GM21529 (cell line): Measurements from ENCODE around the gene FADS1.

Source experiments
- ATAC-seq: cut with Tn5 transposase; IDR thresholded peaks from one replicate; pipeline ENCODE4 v1.9.1; 2021; ENCODE audit not compliant: unreplicated experiment

The FADS1 gene

DNA sequence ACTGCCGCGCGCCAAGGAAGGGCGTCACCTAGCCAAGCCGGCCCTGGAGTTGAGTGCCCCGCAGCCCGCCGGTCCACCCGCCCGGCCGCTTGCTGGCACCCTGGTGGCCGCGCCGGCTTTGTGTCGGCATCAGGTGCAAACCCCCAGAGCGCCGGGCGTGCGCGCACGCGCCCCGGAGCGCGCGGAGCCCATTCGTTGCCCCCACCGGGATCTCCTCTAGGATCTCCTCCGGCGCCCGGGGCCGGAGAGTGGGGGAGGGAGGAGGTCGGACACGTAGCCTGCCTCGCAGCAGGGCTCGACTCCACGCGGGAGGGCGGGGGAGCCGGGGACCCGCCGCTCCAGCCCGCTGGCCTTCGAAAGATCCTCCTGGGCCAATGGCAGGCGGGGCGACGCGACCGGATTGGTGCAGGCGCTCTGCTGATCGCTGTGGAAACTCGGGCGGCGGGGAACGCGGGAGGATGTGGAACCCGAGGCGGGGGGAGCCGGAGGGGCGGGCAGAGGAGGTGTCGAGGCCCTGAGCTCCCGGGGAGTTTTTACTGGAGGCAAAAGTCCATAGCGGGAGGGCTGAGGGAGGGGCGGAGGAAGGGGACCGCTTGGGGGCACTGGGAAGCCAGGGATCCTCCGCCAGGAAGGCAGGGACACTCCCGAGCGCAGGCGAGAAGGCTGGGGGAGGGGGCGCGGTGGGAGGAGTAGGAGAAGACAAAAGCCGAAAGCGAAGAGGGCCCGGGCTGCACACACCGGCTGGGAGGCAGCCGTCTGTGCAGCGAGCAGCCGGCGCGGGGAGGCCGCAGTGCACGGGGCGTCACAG, 11.0 kb upstream of the FADS1 start, which contains the start of gene FADS2:
TSS of gene FADS2 (plus strand) at position 730 of the 808 bp plus-strand sequence. CDS start 91 bp downstream, outside the sequence.
- ATAC-seq: peak; percentile 78

DNA sequence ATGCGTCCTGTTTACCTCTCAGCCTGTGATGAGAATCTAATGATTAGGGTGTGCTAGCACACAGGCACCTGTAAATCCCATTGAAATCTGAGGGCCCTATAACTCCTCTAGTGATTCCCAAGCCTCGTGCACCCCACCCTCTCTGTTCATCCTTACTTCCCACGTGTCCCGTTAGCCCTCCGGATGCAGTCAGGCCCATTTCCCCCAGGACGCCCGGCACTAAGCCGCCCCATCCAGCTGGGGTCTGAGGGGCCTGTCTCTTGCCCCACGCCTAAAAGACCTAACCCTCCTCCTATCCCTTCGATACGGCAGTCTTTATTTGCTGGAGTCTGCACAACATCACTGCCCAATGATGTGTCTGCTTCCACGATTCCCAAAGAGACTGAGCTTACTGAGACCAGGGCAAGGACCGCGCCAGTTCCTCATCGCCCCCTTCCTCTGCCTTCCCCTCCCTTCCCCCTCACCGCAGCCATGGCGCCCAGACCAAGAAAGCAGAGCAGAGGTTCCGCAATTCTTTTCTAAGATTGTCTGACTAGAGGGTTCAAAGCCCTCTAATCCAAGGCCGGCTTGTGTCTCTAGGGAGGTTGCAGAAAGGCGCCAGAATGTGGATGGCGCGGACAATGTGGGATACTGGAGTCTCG, 10.2 kb upstream of the FADS1 start:
- peak; percentile 6 for ATAC-seq

DNA sequence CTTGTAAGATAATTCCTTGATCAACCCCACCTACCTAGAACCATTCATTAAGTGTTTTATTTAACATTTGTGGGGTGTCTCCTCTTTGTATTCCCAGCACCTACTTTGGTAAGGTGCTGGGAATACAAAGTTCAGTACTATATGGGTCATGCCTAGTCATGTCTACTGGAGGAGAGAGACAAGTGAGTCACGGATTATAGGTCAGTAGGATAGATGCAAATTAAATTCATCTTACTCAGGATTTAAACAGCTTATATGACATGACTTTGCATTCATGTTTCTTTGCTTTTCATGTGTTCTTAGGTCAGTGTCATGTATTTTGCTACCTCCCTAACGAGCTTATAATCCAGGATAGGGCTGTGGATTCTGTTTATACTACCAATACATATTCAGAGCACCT, 3.4 kb upstream of the FADS1 start:
- no peak for ATAC-seq

DNA sequence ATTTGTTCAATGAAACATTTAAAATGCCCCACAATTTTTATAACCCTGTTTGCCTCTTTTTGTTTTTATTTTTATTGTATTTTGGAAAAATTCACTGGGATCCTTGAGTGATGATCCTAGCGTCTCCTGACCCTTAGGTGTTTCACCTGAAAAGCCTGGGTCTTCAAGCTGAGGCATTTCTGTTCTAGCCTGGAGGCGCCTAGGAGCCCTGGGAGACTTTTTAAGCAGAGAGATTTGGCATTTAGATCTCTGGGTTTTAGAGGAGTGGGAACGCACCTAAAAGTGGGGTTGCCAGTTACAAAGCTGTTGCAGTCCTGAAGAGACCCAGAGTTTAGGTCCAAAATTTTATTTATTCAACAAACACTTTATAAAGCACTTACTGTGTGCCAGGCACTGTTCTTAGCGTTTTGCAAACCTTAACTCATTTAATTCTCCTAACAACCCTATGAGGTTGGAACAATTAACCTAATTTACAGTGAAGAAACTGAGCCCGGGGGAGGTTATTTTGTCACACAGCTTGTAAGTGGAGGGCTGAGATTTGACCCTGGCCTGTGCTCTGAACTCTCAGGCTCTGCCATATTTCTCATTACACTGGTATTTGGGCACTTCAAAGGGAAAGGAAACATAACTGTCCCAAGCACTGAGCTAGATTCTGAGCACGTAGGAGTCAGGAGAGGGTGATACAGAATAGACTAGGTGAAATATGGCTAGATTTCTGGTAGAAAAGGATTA, 834 bp upstream of the FADS1 start:
- no peak for ATAC-seq

DNA sequence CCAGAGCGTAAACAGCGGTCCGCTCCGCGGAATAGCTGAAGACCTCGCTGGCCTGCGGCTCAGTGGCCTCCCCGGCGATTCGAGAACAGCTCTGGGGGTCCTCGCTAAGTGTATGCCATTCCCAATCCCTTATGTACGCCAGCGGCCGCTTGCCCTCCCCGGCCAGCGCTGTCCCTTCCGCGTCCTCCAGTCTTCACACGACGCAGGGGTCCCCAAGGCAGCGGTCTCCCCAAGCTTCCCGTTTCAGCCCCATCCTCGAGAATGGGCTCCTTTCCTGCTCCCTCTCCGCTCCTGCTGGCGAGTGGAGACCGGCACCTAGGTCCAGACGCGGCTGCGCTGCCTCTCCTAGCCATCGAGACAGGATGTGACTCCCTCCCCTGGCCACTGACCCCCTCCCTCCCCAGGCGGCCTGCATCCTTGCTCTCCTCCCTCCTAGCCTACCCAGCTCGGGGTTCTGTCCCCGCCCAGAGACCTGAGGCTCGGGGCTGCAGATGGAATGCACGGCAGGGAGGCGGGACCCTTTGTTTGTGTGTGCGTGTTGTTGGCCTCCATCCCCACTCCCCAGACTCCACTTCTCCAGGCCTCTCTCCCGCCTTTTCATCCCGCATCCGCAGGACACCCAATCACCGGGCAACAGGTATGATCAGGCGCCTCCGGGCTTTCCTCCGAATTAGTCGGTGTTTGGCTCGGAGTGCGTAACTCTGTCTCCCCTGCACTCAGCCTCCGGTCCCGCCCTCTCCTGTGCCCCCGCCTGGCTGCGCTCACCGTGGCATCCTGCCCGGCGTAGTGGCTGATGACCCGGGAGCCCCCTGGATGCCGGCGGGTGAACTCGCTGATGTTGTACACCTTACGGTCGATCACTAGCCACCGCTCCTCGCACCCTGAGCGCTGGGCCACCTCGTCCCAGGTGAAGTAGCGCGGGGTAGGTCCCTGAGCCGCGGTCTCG, 740 bp downstream of the FADS1 start:
- peak; percentile 42 for ATAC-seq

DNA sequence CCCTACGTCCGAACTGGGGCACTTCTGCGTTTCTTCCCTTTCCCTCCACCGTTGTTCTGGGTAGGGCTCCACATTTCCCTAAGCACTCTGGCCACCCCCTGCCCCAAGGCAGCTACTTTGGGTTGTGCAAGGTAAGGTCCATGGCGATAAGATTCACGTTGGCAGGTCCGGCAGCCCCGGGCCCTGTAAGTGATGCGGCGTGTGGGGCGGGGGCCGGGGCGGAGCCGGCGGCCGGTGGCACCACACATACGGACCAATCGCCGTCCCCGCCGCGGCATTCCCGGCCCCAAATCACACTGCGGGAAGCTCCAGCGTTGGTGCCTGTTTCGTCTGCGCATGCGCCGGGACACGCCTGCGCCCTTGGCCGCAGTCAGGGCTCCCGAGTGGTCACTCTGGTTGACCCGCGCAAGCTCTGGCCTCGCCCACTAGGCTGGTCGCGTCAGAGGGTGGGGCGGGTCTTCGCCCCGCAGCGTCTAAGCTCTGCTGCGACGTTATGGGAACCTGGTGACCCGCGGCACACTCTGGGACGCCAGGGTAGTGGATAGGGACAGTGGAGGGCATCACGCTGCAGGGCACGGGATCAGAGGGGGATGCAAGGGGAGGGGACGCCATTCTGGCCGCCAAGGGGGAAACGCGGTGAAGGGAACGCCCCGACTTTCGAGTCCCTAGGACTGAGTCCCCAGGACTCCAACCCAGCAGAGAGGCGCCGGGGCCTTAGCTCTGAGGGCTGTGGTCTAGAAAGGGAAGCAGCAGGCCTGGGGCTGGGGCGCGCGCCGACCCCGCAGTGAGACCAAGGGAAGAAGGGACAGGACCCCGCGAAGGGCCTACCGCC, 1.6 kb downstream of the FADS1 start:
- ATAC-seq: peak; percentile 59

DNA sequence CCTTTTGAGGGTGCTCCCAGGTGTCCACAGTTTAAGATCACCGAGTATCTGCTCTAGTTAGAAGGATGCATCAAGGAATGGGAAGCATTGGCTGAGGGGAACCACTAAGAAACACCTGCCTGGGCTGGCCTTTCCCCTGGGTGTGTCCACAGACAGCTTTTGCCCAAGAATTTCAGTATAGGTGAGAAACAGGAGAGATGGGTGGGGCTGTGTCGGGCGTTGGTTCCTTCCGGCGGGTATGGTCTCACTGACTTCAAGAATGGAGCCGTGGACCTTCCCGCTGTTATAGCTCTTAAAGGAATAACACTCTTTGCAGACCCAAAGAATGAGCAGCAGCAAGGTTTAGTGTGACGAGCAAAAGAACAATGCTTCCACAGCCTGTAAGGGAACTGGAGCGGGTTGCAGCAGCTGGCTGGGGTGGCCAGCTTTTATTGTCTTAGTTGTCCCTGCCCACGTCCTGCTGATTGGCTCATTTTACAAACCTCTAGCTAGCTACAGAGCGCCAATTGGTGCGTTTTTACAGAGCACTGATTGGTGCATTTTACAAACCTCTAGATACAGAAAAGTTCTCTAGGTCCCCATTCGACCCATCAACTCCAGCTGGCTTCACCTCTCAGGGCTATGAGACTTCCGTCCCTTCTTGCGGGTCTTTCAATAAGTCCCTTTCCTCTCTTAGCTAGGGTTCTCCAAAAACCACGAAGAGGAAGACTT, 2.4 kb downstream of the FADS1 start:
- ATAC-seq: no peak

DNA sequence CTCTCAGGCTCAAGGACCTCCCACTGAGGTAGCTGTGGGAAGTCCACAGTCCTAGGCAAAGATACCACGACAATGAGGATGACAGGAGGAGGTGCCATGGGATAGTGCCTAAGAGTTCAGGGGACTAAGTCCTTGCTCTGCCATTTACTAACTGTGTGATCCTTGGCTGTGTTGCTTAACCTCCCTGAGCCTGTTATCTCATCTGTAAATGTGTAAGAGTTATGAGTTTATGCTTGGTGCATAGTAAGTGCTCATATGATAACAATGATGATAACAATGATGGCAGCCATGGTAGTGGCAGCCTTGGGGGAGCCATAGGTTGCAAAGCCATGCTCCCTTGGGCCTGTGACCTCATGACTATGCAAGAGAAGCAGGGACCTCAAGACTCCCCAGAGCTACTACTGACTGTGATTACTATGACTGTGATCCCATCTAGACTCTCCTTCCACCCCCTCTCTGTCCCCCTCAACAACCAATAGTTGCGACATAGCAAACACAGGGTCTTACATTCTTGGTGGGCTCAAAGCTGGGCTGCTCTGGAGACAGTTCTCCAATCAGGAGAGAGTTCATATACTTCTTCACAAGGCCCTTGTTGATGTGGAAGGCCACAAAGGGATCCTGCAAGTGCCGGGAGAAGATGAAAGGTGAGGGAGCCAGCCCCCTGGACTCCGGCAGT, 3.9 kb downstream of the FADS1 start:
- no peak for ATAC-seq

DNA sequence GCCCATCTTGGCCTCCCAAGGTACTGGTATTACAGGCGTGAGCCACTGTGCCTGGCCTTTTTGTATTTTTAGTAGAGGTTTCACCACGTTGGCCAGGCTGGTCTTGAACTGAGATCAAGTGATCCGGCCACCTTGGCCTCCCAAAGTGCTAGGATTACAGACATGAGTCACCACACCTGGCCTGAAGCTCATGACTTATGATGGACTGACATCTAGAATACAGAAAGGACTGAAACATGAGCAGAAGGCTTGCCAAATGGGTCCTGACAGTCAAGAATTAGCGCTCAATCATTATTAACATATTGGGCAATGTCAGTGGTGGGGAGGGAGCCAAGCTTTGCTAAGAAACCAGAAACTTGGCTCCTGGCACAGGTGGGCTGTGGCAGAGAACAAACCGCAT, 5.0 kb downstream of the FADS1 start:
- no peak for ATAC-seq

DNA sequence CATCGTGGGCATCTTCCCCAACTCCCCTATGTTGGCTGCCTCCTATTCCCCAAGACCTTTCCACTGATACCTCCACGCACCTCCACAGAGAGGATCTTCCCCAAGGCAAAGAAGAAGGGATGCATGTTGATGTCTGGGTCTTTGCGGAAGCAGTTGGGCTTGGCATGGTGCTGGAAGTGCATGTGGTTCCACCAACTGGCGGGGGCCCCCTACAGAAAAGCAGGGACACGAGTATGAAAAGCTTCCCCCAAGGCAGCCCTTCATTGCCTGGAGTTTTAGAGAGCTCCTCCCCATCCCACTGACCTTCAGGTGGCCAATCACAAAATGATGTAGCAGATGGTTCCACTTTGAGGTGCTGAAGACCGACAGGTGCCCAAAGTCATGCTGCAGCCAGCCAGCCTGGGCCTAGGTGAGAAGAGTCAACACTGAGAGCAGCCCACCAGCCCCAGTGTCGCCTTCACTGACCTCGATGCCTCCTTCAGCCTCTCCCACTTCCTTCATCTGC, 6.1 kb downstream of the FADS1 start:
- ATAC-seq: no peak

DNA sequence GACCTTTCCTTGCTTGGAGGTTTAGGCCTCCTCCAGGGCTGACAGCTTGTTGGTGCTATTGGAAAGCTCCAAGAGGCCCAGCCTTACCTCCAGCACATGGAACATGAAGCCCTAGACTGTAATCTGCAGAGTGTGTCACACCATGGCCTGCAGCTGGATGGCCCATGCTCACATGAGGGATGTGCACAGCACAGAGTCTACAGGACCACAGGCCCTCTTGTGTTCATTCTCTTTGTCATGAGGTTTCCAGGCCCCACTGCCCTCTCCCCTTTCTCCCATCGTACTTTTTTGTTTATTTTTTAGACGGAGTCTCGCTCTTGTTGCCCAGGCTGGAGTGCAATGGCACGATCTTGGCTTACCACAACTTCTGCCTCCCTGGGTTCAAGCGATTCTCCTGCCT, 10.0 kb downstream of the FADS1 start:
- ATAC-seq: no peak

DNA sequence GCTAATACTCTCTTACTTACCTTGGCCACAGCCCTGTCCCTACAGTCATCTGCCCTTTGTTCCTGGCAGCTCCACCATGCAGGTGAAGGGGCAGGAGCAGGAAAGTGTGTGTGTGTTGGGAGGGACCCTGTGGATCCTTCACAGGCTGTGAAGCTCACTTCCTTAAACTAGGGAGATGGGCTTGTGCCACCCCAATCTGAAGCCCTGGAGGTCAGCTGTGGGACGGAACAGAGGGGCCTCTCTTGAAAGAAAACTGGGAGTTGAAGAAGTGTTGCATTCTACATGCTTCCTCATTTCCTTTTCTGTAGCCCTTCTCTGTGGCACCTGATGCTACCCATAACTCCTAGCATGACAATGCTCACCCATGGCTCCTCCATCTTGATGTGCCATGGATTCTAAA, 11.7 kb downstream of the FADS1 start:
- ATAC-seq: no peak

DNA sequence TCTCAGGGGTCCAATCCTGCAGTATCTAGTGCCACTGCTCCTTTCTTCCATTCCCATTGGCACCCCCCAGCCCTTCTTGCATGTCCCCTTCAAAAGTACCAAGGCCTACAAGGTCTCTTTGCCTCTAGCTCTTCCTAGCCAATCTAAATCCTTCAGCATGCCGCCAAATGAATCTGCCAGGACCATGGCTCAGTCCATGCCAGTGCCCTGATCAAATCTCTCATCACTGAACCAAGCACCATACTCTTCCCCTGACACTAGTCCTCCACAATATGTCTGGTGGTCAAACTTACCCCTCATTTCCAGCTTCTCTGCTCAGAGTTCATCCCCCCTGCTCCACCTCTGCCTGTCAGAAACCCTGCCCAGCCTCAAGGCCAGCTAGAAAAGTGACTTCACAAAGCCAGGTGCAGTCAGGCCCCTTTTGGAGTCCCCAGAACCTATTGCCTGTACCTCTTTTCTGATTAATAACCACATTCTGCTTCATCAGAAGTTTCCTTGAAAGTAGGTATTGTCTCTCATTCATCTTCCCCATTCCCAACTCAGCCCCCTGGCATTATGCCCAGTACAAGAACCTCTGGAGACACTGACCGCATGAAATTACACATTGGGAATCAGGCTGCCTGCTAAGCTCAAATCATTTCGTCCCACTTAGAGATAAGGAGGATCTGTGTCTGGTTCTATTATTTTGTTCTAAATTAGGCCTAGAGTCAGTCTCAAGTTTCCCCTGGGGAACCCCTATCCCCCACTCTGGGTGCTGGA, 12.7 kb downstream of the FADS1 start:
- ATAC-seq: no peak

DNA sequence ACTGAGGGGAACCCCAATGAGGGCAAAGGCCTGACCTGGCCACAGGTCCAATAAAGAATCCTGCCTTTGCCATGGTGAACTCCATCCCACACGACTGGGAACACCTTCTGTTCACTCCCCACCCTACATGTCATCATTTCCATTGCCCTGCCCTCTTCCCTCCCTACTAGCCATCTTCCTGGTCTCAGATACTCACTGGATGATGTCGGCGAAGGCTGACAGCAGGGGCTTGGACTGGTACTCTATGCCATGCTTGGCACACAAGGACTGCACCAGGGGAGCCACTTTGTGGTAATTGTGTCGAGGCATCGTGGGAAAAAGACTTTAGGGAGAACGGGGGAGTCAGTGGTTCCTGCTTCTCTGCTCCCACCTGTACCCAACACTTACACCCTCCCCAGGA, 14.2 kb downstream of the FADS1 start:
- ATAC-seq: no peak

DNA sequence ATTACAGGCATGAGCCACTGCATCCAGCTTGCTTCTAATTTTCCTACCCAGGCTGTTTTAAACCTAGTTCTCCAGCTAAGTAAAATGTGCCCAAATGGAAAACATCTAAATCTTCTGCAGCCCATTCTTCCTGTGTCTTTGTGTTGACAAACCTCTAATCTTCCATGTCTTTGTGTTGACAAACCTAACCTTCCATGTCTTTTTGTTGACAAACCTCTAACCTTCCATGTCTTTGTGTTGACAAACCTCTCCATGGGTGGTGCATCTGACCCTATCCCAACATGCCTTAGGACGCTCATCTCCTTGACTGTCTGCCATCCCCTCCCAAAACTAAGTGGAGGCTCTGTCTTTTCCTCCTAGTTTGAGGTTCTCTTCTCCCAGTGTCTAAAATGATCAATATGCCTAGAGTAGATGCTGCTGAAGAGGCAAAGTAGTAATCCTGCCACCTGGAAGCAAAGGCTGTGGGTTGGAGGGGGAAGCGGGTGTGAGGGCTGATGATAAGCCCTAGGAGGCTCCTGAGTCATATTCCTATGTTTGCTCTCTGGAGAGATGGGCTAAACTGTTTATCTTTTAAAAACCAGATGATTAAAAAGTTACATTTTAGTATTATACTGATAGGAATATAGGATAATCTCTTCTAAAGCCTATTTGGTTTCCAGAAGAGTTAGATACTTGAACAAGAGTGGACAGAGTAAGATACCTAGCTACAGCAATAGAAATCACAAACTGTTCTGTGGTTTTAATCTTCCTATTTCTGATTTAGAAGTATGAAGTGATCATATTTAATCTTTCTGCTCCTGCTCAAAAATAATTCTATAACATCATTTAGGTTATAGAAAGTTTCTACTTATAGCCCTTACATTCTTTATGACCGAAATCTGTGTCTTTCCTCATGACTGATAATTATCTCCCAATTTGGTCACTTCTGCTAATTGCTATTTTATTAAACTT, 16.2 kb downstream of the FADS1 start:
- ATAC-seq: no peak

DNA sequence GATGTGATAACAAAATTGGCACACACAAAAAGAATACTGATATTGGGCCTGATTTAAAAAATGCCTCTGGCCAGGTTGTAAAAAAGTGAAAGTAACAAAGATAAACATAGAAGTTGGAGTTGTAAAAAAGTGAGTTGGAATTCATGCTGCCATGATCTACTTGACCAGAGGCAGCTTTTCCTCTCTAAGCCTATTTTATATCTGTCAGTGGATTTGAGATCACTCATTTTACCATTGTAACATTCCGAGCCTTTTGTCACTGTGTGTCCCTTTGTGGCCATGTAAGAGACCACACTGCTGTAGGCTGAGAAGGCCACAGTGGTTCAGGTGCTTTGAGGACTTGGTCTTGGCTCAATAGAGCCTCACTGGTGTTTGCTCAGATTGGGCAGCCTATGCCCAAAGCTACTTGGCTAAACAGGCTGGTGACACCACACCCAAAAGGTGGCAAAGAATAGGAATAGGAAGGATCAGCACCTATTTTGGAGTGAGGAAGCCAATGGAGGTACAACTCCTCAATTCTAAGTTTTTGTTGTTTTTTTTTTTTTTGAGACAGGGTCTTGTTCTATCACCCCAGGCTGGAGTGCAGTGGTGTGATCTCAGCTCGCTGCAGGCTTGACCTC, 17.0 kb downstream of the FADS1 start:
- ATAC-seq: no peak
